GM12878 (cell line): ENCODE results near the gene FAM118A. TPM values are rescaled to one million over a fixed set of nuclear protein-coding genes. Genes with fewer than 3 reads are reported as not detected.

Experiments used
- ATAC-seq: fragments of 200-7000 bp; cut with Tn5 transposase; 3 replicates; pipeline ENCODE4 v1.9.1; 2020; ENCODE audit warnings: mild to moderate bottlenecking, moderate library complexity
- BruUV-seq: library from RNA; stranded (reverse); fragments of 400-500 nt; replicated peaks from 2 replicates; lab custom pipeline; 2021; lab: Mats Ljungman, UMichigan
- CTCF ChIA-PET: fragments of 300-600 bp; sonication (Branson Sonifier 250); formaldehyde crosslinking; extraction: SDS; loops from one replicate; lab custom pipeline; 2021; ENCODE audit warnings: inconsistent platforms; lab: Yijun Ruan, JAX
- POLR2A ChIA-PET: fragments of 350-600 bp; formaldehyde crosslinking; extraction: SDS; loops from one replicate; lab custom pipeline; 2021; ENCODE audit warnings: inconsistent platforms; lab: Charles Lee
- RAD21 ChIA-PET: fragments of 300-600 bp; sonication (Branson Sonifier 250); formaldehyde crosslinking; loops from one replicate; lab custom pipeline; 2023; ENCODE audit warnings: antibody characterized with exemption; ENCODE audit not compliant: unreplicated experiment; lab: Charles Lee
- SMC1A ChIA-PET: fragments of 300-600 bp; sonication (Branson Sonifier 250); formaldehyde crosslinking; loops from one replicate; lab custom pipeline; 2023; ENCODE audit not compliant: unreplicated experiment, uncharacterized antibody; lab: Charles Lee
- DNase-seq: peaks from one replicate; pipeline ENCODE4 v3.0.0-alpha.2; 2011; ENCODE audit warnings: low read depth, low spot score
- FAIRE-seq: peaks from 3 replicates; lab custom pipeline; 2011; peaks lifted over from hg19 to GRCh38; lab: Jason Lieb, UNC
- H2AFZ ChIP-seq: 2 replicates; pipeline ENCODE4 v1.6.0; 2011; ENCODE audit warnings: low read depth, low read length, control low read depth; ENCODE audit not compliant: control insufficient read depth
- H3K27ac ChIP-seq: 2 replicates; pipeline ENCODE4 v1.5.1; 2011; ENCODE audit warnings: control low read depth; ENCODE audit not compliant: control insufficient read depth, insufficient read depth
- H3K27me3 ChIP-seq, 2 experiments: replicated peaks in 1 of 2; 2 replicates each; pipeline versions ENCODE4 v1.6.0 to v1.6.1; 2011; ENCODE audit warnings: low read length in 1 of 2; ENCODE audit not compliant: control insufficient read depth in 2 of 2, insufficient read depth in 2 of 2
- H3K36me3 ChIP-seq, 2 experiments: 2 replicates each; pipeline ENCODE4 v1.5.1; 2011; ENCODE audit warnings: low read length in 1 of 2; ENCODE audit not compliant: control insufficient read depth in 2 of 2, insufficient read depth in 2 of 2
- H3K4me1 ChIP-seq: 2 replicates; pipeline ENCODE4 v1.6.1; 2011; ENCODE audit warnings: mild to moderate bottlenecking, low read length, moderate library complexity, mixed read lengths; ENCODE audit not compliant: control insufficient read depth, insufficient read depth
- H3K4me2 ChIP-seq: 2 replicates; pipeline ENCODE4 v1.6.0; 2011; ENCODE audit warnings: control low read depth; ENCODE audit not compliant: control insufficient read depth, insufficient read depth
- H3K4me3 ChIP-seq: fragments of 200-600 bp; sonication (generic); 2 replicates; pipeline ENCODE4 v1.5.1; 2016
- H3K79me2 ChIP-seq: 2 replicates; pipeline ENCODE4 v1.6.0; 2011; ENCODE audit warnings: low read length; ENCODE audit not compliant: control insufficient read depth, insufficient read depth
- H3K9ac ChIP-seq: 2 replicates; pipeline ENCODE4 v1.8.0; 2011; ENCODE audit warnings: low read length, control low read depth, mixed read lengths; ENCODE audit not compliant: control insufficient read depth, insufficient read depth
- H3K9me3 ChIP-seq: replicated peaks from 3 replicates; pipeline ENCODE4 v1.5.1; 2011; ENCODE audit warnings: mild to moderate bottlenecking, low read length; ENCODE audit not compliant: control insufficient read depth, insufficient read depth
- H4K20me1 ChIP-seq: 2 replicates; pipeline ENCODE4 v1.6.0; 2011; ENCODE audit not compliant: control insufficient read depth, insufficient read depth
- CREB1 ChIP-seq: IDR thresholded peaks from 2 replicates; pipeline ENCODE4 v1.6.1; 2012; ENCODE audit warnings: low read depth, mild to moderate bottlenecking, inconsistent platforms
- CREM ChIP-seq: IDR thresholded peaks from 2 replicates; pipeline ENCODE4 v1.6.1; 2014; ENCODE audit warnings: antibody characterized with exemption, low read depth
- FOXK2 ChIP-seq: fragments of 450-650 bp; IDR thresholded peaks from 2 replicates; pipeline ENCODE4 v1.6.1; 2017; ENCODE audit warnings: mild to moderate bottlenecking, moderate library complexity
- GABPA ChIP-seq: IDR thresholded peaks from 2 replicates; pipeline ENCODE4 v1.6.1; 2014; ENCODE audit warnings: antibody characterized with exemption, low read depth, mild to moderate bottlenecking, inconsistent platforms
- HDAC2 ChIP-seq: fragments of 200-600 bp; sonication (generic); IDR thresholded peaks from 2 replicates; pipeline ENCODE4 v1.6.1; 2017
- HDGF ChIP-seq: fragments of 450-650 bp; IDR thresholded peaks from 2 replicates; pipeline ENCODE4 v1.6.1; 2016; ENCODE audit warnings: antibody characterized with exemption
- RCOR1 ChIP-seq: conservative IDR thresholded peaks from 2 replicates; pipeline ENCODE4 v1.6.1; 2012; ENCODE audit warnings: low read depth, low read length, improper control_type of control experiment
- RFX5 ChIP-seq: IDR thresholded peaks from 2 replicates; pipeline ENCODE4 v1.6.1; 2011; ENCODE audit warnings: low read depth, low read length, improper control_type of control experiment
- SMAD1 ChIP-seq: fragments of 450-650 bp; IDR thresholded peaks from 2 replicates; pipeline ENCODE4 v1.6.1; 2018; ENCODE audit warnings: mild to moderate bottlenecking, low read depth; ENCODE audit not compliant: partially characterized antibody
- ZNF384 ChIP-seq: IDR thresholded peaks from 2 replicates; pipeline ENCODE4 v1.6.1; 2012; ENCODE audit warnings: low read depth, mild to moderate bottlenecking, low read length, improper control_type of control experiment, borderline replicate concordance
- WGBS: methylation state at CpG from one replicate; pipeline ENCODE4 v1.1.6; 2016; ENCODE audit warnings: low lambda C conversion rate; ENCODE audit not compliant: insufficient replicate concordance, insufficient coverage; ENCODE audit errors: missing lambda C conversion rate; 5-methylcytosine and 5-hydroxymethylcytosine counted together
- in situ Hi-C: fragments of 300-500 bp; cut with MboI; formaldehyde crosslinking; loops from 9 replicates; pipeline ENCODE4 v1.14.3; 2018; ENCODE audit warnings: mixed read lengths
- intact Hi-C: fragments of 100-400 bp; cut with micrococcal nuclease; formaldehyde crosslinking; loops from one replicate; pipeline ENCODE4 v1.14.2; 2022; ENCODE audit not compliant: unreplicated experiment
- polyA plus RNA-seq, 11 experiments: library from polyadenylated mRNA; depleted of rRNA in 4 of 11; unstranded in 6 of 11; stranded (reverse) in 5 of 11; fragments of >200 nt; fragmentation: Nextera tagmentation in 4 of 11; fragmentation: Illumina TruSeq in 1 of 11; extraction: Ambion mirVana in 4 of 11; extraction: Trizol in 1 of 11; gene quantifications; 1 replicate in 1 of 11; 2 replicates in 10 of 11; pipeline versions ENCODE4 v1.2.1 to v1.2.3, GENCODE V29; 2011 to 2016; ENCODE audit warnings: inconsistent platforms in 2 of 11, missing spikeins in 2 of 11, low read depth in 1 of 11
- total RNA-seq, 4 experiments: library from RNA; depleted of rRNA in 3 of 4; stranded (reverse); fragments of >200 nt in 3 of 4; fragmentation: Illumina TruSeq in 1 of 4; extraction: Trizol in 1 of 4; gene quantifications; 2 replicates each; pipeline versions ENCODE4 v1.2.1 to v1.2.3, GENCODE V29; 2013 to 2021
- TF ChIP-seq, protein P1 (sequence below): fragments of 450-650 bp; IDR thresholded peaks from 2 replicates; pipeline ENCODE4 v1.6.1; 2016; ENCODE audit warnings: mild to moderate bottlenecking

Gene FAM118A
- total and polyA plus RNA-seq, 10 of the 15 experiments (the other 5 are each of a cell fraction or from before 2014, with no cell fraction given) = 17.4 to 332 (median 56.6) TPM

DNA sequence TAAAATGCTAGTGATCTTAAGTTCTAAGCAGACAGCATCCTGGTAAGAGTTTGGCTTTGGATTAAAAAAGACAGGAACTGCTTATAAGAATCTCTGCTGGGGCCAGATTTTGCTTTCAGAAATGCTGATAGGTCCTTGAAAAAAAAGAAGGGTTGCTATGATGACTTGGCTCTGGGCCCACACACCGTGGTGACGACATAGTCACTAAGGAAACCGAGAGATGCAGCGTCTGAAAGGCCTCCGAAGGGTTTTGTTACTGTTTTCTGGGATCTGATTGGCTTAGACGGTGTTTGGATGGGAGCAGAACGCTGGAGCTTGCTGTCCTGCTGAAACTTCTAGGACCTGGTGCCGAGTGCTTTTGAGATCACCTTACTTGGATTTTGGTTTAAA, 8.4 kb downstream of the FAM118A start:
- Histone ChIP-seq H3K27ac (peak overlapping the region; percentile 87), H3K9ac (no peak overlapping the region; the same call in 1 of the 2 replicates), H3K36me3 (peaks cover 1 to 3% of the 10 kb centered on the region in 2 experiments; a peak in 2 of 4 replicates), H3K27me3 (no peaks in the 10 kb centered on the region), H4K20me1 (peaks cover 3% of the 10 kb centered on the region; the same call in 1 of the 2 replicates), H3K79me2 (peaks cover 14% of the 10 kb centered on the region), H3K4me1 (peaks cover 24% of the 10 kb centered on the region), H3K4me2 (peak overlapping the region; percentile 60), H3K4me3 (peak overlapping the region; percentile 4; the same call in 1 of the 2 replicates), H3K9me3 (no peaks in the 10 kb centered on the region), H2AFZ (peak overlapping the region; percentile 31)
- TF ChIP-seq HDAC2 (no peak), RFX5 (peak; percentile 93), CREB1 (peak; percentile 89), SMAD1 (peak; percentile 56), CREM (peak; percentile 76), FOXK2 (no peak), ZNF384 (peak; percentile 84), RCOR1 (0 out of 2 replicates have a peak, but pooled peaks have one; percentile 23), GABPA (no peak; the same call in 1 of the 2 replicates), HDGF (0 out of 2 replicates have a peak, but pooled peaks have one; percentile 17)
- TF ChIP-seq, protein P1, sequence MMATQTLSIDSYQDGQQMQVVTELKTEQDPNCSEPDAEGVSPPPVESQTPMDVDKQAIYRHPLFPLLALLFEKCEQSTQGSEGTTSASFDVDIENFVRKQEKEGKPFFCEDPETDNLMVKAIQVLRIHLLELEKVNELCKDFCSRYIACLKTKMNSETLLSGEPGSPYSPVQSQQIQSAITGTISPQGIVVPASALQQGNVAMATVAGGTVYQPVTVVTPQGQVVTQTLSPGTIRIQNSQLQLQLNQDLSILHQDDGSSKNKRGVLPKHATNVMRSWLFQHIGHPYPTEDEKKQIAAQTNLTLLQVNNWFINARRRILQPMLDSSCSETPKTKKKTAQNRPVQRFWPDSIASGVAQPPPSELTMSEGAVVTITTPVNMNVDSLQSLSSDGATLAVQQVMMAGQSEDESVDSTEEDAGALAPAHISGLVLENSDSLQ = 0 out of 2 replicates have a peak, but pooled peaks have one; percentile 4
- POLR2A ChIA-PET = no interaction called here
- ATAC-seq (peak; percentile 78), DNase-seq (peak; percentile 68), FAIRE-seq (peak; percentile 96)
- CTCF ChIA-PET = interaction anchor here (0.7 kb wide), 1 partner anchor 54 kb away, joined by 3 read pairs; no protein-coding TSS in a partner anchor
- intact Hi-C loops = loop anchor here (5.0 kb wide), 1 partner anchor 36 kb away; the partner anchor contains the start of gene UPK3A
- SMC1A ChIA-PET = interaction anchor here (1.2 to 2.0 kb wide), 4 partner anchors 9 to 70 kb away, joined by 3 to 6 read pairs (median 5); partner anchors contain the start of gene FAM118A
- BruUV-seq = no TSS peak
- under 1% methylated on average over 8 of the region's 8 CpGs for WGBS
- in situ Hi-C loops = no loop called here
- RAD21 ChIA-PET = interaction anchor here (1.2 to 1.7 kb wide), 2 partner anchors 10 to 78 kb away, joined by 3 to 4 read pairs; no protein-coding TSS in a partner anchor
